ENCODE data around the gene AGRN.

DNA sequence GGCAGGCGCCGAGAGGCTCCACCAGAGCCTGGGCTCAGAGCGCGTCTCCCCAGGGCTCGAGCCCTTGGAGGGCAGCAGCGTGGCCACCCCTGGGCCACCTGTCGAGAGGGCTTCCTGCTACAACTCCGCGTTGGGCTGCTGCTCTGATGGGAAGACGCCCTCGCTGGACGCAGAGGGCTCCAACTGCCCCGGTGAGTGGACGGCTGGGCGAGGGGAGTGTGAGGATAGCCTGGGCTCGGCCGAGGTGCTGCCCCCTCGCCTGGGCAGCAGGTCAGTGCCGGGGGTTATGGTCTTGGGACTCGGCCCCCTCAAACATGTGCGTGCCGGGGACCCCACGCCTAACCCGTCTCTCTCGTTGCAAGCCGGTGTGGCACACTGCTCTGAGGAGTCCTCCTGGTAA lies 26.8 kb downstream of the AGRN start:
- TF ChIP-seq POLR2A (IDR thresholded peaks at IDR 0.05): no peak
- TF ChIP-seq, protein P1, sequence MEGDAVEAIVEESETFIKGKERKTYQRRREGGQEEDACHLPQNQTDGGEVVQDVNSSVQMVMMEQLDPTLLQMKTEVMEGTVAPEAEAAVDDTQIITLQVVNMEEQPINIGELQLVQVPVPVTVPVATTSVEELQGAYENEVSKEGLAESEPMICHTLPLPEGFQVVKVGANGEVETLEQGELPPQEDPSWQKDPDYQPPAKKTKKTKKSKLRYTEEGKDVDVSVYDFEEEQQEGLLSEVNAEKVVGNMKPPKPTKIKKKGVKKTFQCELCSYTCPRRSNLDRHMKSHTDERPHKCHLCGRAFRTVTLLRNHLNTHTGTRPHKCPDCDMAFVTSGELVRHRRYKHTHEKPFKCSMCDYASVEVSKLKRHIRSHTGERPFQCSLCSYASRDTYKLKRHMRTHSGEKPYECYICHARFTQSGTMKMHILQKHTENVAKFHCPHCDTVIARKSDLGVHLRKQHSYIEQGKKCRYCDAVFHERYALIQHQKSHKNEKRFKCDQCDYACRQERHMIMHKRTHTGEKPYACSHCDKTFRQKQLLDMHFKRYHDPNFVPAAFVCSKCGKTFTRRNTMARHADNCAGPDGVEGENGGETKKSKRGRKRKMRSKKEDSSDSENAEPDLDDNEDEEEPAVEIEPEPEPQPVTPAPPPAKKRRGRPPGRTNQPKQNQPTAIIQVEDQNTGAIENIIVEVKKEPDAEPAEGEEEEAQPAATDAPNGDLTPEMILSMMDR (IDR thresholded peaks at IDR 0.05): no peak
